ENCODE measurements around the gene CTNNA3. TPM values are rescaled to one million over a fixed set of nuclear protein-coding genes. Genes with fewer than 3 reads are reported as not detected.

CTNNA3 gene
- total and polyA plus RNA-seq, 7 donors, result 0.85 to 66.2 (median 28.1) TPM

DNA sequence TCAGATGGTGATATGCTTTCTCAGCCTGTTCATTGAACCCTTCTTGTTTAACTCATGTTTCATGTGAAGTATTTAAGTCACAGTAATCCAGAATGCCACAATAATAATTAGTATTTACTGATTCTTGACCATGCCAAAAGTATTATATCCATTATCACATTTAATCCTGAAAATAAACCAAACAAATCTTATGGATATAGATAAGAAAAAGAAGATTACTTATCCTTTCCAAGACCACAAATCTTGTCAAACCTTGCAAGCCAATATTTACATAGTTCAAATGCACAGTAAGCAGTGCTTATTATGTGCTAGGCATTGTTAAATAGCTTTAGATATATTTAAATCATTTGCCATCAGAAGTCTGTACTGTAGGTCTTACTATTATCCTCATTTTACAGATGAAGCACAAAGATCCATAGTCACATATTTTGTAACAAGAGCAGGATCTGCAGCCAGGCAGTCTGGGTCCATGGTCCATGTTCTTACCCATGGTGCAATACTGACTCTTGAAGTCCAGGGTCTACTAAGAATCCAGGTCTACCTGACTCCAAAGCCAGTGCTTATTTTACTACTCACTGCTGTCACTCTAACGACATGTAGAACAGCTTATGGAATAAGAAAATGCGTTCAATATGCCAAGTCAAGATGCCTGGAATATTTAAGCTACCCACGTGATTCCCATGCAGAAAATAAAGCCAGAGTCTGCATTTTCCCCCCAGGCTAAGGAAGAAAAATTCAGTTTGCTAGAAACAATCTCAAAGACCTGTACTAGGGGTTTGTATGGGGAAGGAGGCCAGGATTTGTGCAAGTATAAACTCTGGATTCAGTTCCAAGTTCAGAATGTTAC, 1755.0 kb downstream of the CTNNA3 start:
- intact Hi-C loops (cut with DNase I), result no loop called here
- Histone ChIP-seq H3K27ac (no peak overlapping the region), H3K4me1 (no peaks in the 10 kb centered on the region), H3K27me3 (ENCODE audit: insufficient read depth in 3 of 3, low read length in 2 of 3) (no peaks in the 10 kb centered on the region), H3K36me3 (ENCODE audit: insufficient read depth in 1 of 2, low read depth in 1 of 2) (no peaks in the 10 kb centered on the region), H3K9me3 (no peaks in the 10 kb centered on the region), H3K4me3 (no peak overlapping the region)
- TF ChIP-seq, protein P1, sequence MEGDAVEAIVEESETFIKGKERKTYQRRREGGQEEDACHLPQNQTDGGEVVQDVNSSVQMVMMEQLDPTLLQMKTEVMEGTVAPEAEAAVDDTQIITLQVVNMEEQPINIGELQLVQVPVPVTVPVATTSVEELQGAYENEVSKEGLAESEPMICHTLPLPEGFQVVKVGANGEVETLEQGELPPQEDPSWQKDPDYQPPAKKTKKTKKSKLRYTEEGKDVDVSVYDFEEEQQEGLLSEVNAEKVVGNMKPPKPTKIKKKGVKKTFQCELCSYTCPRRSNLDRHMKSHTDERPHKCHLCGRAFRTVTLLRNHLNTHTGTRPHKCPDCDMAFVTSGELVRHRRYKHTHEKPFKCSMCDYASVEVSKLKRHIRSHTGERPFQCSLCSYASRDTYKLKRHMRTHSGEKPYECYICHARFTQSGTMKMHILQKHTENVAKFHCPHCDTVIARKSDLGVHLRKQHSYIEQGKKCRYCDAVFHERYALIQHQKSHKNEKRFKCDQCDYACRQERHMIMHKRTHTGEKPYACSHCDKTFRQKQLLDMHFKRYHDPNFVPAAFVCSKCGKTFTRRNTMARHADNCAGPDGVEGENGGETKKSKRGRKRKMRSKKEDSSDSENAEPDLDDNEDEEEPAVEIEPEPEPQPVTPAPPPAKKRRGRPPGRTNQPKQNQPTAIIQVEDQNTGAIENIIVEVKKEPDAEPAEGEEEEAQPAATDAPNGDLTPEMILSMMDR (IDR thresholded peaks at IDR 0.05), result no peak
- 28 to 39% (median 38%) methylated on average over 3 of the region's 3 CpGs for WGBS, 3 donors
- ATAC-seq (no peak), DNase-seq (no peak)

DNA sequence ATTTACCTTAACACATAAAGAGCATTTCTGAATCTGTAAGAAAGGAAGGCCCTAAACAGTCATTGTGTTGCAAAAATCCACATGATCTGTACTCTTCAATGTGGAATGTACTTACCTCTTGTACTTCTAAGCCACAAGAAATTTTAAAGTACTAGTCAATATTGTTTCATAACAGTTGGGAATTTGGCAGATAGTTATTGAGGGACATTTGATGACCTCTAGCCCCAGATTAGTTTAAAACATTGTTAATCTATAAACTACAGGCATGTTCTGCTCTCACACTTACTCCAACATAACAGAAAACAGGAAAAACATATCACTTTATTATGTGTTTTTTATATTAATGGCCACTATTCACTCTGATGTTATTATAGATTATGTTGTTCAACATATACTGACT, 1755.9 kb downstream of the CTNNA3 start:
- H3K9me3 ChIP-seq, result no peaks in the 10 kb centered on the region
- H3K4me3 ChIP-seq, result no peak overlapping the region
- no peak for ATAC-seq
- H3K36me3 ChIP-seq (ENCODE audit: insufficient read depth in 1 of 2, low read depth in 1 of 2), result no peaks in the 10 kb centered on the region
- no peaks in the 10 kb centered on the region for H3K27me3 ChIP-seq (ENCODE audit: insufficient read depth in 3 of 3, low read length in 2 of 3)
- no peaks in the 10 kb centered on the region for H3K4me1 ChIP-seq
- intact Hi-C loops (cut with DNase I), result no loop called here
- no peak overlapping the region for H3K27ac ChIP-seq
- TF ChIP-seq, protein P1 (IDR thresholded peaks at IDR 0.05), result no peak
- DNase-seq, result no peak

DNA sequence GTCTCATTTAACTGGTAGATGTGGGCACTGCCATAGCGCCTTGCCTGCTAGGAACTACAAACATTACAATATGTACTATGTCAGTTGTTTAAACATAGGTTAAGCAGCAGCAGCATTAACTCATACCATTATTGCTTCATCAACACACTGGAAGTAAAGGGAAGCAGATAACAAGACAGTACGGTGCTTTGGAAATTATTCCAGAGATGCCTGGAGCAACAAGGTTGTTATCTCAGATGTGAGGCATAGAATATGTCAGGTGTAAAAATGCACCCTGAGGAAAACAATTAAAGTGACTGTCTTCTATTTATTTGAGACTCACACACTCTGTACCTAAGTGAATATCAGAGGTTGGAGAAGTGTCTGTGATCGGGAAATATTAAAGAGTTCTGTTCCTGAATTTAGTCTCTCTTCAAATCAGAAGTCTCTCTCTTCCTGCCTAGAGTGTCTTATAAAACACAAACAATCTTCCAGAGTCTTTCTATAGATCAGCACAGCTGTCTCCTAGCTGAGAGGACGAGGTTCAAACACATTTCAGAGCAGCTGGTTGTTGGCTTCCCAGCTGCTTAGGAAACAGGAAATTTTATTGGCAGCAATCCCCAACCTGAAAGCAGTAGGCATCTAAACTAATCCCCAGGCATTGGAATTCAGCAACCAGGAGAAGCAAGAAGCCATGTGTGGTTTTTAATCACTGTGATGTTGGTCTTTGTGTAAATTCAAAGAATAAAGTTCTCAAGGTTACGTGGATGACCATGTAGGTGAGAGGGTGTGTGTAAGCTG, 1764.5 kb downstream of the CTNNA3 start:
- WGBS, 3 donors, result 52 to 53% (median 53%) methylated on average over 5 of the region's 5 CpGs
- DNase-seq, result no peak
- ATAC-seq, result no peak
- intact Hi-C loops (cut with DNase I), result no loop called here
- TF ChIP-seq, protein P1 (IDR thresholded peaks at IDR 0.05), result no peak
- Histone ChIP-seq H3K27ac (no peak overlapping the region), H3K4me3 (no peak overlapping the region), H3K36me3 (ENCODE audit: insufficient read depth in 1 of 2, low read depth in 1 of 2) (no peaks in the 10 kb centered on the region), H3K9me3 (no peaks in the 10 kb centered on the region), H3K27me3 (ENCODE audit: insufficient read depth in 3 of 3, low read length in 2 of 3) (no peaks in the 10 kb centered on the region), H3K4me1 (no peaks in the 10 kb centered on the region)

DNA sequence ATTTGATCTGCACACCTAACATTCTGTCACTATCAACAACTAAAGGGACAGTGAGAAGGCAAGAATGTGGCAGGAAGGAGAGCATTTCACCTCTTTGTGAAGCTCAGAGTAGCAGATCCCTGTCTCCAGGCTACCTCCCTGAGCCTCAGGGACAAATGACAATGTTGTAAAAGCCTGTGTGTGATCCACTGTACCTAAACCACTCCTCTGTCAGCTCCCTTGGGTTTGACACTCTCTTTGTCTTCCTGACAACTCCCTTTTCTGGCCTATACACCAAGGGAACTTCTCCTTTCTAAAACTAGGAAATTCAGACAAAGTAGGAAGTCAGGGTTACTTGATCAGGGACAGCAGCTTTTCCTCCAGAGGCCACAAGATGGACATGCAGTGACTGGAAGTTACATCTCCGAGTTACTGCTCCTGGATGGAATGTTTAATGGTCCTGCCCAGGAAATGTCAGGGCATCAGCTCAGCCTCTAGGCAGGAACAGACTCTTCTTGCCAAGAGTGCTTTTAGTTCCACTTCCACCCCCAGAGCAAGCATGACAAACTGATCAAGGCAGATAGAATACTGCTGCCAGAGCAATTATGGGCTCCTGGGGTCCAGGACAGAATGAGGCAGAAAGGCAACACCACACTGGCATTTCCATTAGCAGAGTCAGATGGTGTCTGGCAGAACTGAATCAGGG, 1784.7 kb downstream of the CTNNA3 start:
- Histone ChIP-seq H3K27me3 (ENCODE audit: insufficient read depth in 3 of 3, low read length in 2 of 3) (no peaks in the 10 kb centered on the region), H3K4me1 (no peaks in the 10 kb centered on the region), H3K4me3 (no peak overlapping the region), H3K36me3 (ENCODE audit: insufficient read depth in 1 of 2, low read depth in 1 of 2) (no peaks in the 10 kb centered on the region), H3K9me3 (no peaks in the 10 kb centered on the region), H3K27ac (no peak overlapping the region)
- intact Hi-C loops (cut with DNase I), result no loop called here
- ATAC-seq (no peak), DNase-seq (no peak)
- WGBS, 3 donors, result 2 to 10% (median 5%) methylated on average over 1 of the region's 1 CpG
- TF ChIP-seq, protein P1 (IDR thresholded peaks at IDR 0.05), result no peak

Measured in psoas muscle (tissue), 8 donors.